T-cell (primary cell): ENCODE data around the gene ABCA7. TPM values are rescaled to one million over a fixed set of nuclear protein-coding genes. Genes with fewer than 3 reads are reported as not detected.
A peak's percentile ranks its signal among the peaks of the same experiment; 100 is the strongest.

Experiments
- ATAC-seq, 4 experiments: fragments of 200-7000 bp in 3 of 4; fragments of 150-1000 bp in 1 of 4; cut with Tn5 transposase; replicated peaks in 1 of 4; 1 replicate in 3 of 4; 2 replicates in 1 of 4; pipeline ENCODE4 v1.10.0; 2021; ENCODE audit warnings: moderate library complexity in 3 of 4, mild to moderate bottlenecking in 2 of 4, moderate number of reproducible peaks in 1 of 4
- CTCF ChIA-PET, 2 donors: fragments of 300-600 bp; sonication (Branson Sonifier 250); formaldehyde crosslinking; loops; one replicate each; lab custom pipeline; 2022; ENCODE audit warnings: antibody characterized with exemption in 2 of 2; lab: Charles Lee
- POLR2A ChIA-PET, 2 donors: fragments of 300-600 bp; sonication (Branson Sonifier 250); formaldehyde crosslinking; loops; one replicate each; lab custom pipeline; 2022; ENCODE audit warnings: antibody characterized with exemption in 2 of 2; lab: Charles Lee
- DNase-seq, 35 experiments: peaks; one replicate each; pipeline versions ENCODE4 v3.0.0 to v3.0.0-alpha.2; 2013 to 2023
- H3K27ac ChIP-seq: one replicate; pipeline ENCODE4 v1.5.1; 2013; ENCODE audit warnings: low read length
- H3K27me3 ChIP-seq, 2 experiments: replicated peaks in 1 of 2; 1 replicate in 1 of 2; 2 replicates in 1 of 2; pipeline versions ENCODE4 v1.6.1 to v1.7.0; 2013; ENCODE audit warnings: low read length in 1 of 2, mixed read lengths in 1 of 2; ENCODE audit not compliant: control insufficient read depth in 2 of 2, insufficient read depth in 2 of 2; ENCODE audit errors: extremely low read depth in 1 of 2
- H3K36me3 ChIP-seq, 2 donors: 1 replicate in 1 of 2; 2 replicates in 1 of 2; pipeline versions ENCODE4 v1.6.1 to v1.7.0; 2013; ENCODE audit warnings: low read length in 1 of 2; ENCODE audit not compliant: control insufficient read depth in 2 of 2, insufficient read depth in 1 of 2; ENCODE audit errors: extremely low read depth in 1 of 2
- H3K4me1 ChIP-seq, 2 experiments: 1 replicate in 1 of 2; 2 replicates in 1 of 2; pipeline versions ENCODE4 v1.6.1 to v1.7.0; 2013; ENCODE audit warnings: low read length in 2 of 2, mixed read lengths in 1 of 2; ENCODE audit not compliant: insufficient read depth in 2 of 2, control insufficient read depth in 1 of 2; ENCODE audit errors: extremely low read depth in 1 of 2
- H3K4me3 ChIP-seq, 2 donors: 1 replicate in 1 of 2; 2 replicates in 1 of 2; pipeline versions ENCODE4 v1.5.1 to v1.7.0; 2013; ENCODE audit warnings: mild to moderate bottlenecking in 2 of 2, low read length in 1 of 2, moderate library complexity in 1 of 2; ENCODE audit not compliant: control insufficient read depth in 1 of 2; ENCODE audit errors: extremely low read depth in 1 of 2
- H3K9me3 ChIP-seq: 2 replicates; pipeline ENCODE4 v1.7.0; 2013
- H3K27ac Mint-ChIP-seq, 2 donors: one replicate each; pipeline ENCODE4 v1.8.0; 2020 to 2021; ENCODE audit warnings: mild to moderate bottlenecking in 2 of 2, mixed read lengths in 2 of 2
- H3K27me3 Mint-ChIP-seq, 2 donors: one replicate each; pipeline ENCODE4 v1.8.0; 2021 to 2022; ENCODE audit warnings: mixed read lengths in 2 of 2
- H3K36me3 Mint-ChIP-seq: one replicate; pipeline ENCODE4 v1.8.0; 2021; ENCODE audit warnings: mixed read lengths
- H3K4me1 Mint-ChIP-seq, 3 donors: one replicate each; pipeline ENCODE4 v1.8.0; 2020 to 2022; ENCODE audit warnings: mixed read lengths in 3 of 3, mild to moderate bottlenecking in 1 of 3
- H3K4me3 Mint-ChIP-seq, 3 donors: one replicate each; pipeline ENCODE4 v1.8.0; 2020 to 2022; ENCODE audit warnings: mild to moderate bottlenecking in 3 of 3, mixed read lengths in 3 of 3, moderate library complexity in 3 of 3
- H3K9me3 Mint-ChIP-seq, 3 donors: one replicate each; pipeline ENCODE4 v1.8.0; 2020 to 2022; ENCODE audit warnings: mixed read lengths in 3 of 3
- WGBS: methylation state at CpG from one replicate; pipeline ENCODE4 v1.1.5; 2013; ENCODE audit warnings: missing lambda C conversion rate; ENCODE audit not compliant: insufficient coverage; 5-methylcytosine and 5-hydroxymethylcytosine counted together
- total RNA-seq, 35 experiments: library from RNA in 6 of 35; stranded (reverse) in 6 of 35; fragments of 120-200 nt in 1 of 35; gene quantifications; one replicate each; pipeline versions ENCODE4 v1.2.1 to v1.2.4 and lab custom pipeline; 2013 to 2026

The ABCA7 gene
- total RNA-seq, 5 donors from 2014 or later (not counting 1 experiment from before 2014, with no cell fraction given): 166 to 217 (median 178) TPM

DNA sequence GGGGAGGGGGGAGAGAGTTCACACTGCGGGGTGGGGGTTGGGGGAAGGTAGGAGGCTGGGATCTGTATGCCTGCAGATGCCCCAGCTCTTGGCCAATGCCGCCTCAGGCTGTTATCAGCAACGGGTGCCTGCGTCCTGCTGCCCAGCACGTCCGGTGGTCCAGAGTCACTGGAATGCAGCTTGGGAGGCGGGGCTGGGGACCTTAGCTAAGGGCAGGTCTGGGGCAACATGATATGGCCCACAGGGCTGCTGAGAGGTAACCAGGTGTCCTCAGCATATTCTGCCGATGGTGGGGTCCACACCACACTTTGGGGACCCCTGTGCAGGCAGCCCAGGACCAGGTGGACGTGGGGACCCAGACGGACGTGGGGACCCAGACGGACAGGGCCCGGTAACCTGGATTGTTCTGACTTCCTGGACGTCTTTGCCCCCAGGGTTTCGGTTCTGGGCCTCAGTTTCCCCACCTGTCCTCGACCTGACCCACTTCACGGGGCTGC is 26.4 kb downstream of the ABCA7 start:
- ChIA-PET CTCF (no interaction called here), POLR2A (interaction anchor here in 1 of 2 donors (0.6 to 2.1 kb wide), 5 partner anchors 9 to 482 kb away, joined by 3 to 17 read pairs (median 4); partner anchors contain the start of gene CIRBP)
- no peak for ATAC-seq
- Mint-ChIP-seq H3K27ac (peak overlapping the region in 1 of 2 donors; percentile 82), H3K4me3 (peak overlapping the region; percentile 70 to 90 (median 77)), H3K36me3 (peaks cover 10% of the 10 kb centered on the region), H3K4me1 (peaks cover 32 to 42% (median 41%) of the 10 kb centered on the region in 3 donors), H3K27me3 (no peaks in the 10 kb centered on the region), H3K9me3 (no peaks in the 10 kb centered on the region)
- peaks cover 5 to 33% of the 10 kb centered on the region in 2 donors for H3K36me3 ChIP-seq
- no peaks in the 10 kb centered on the region for H3K9me3 ChIP-seq
- H3K4me3 ChIP-seq: peak overlapping the region in 1 of 2 donors; percentile 99
- DNase-seq: no peak
- H3K4me1 ChIP-seq: peaks cover 27 to 71% of the 10 kb centered on the region in 2 experiments
- H3K27me3 ChIP-seq: no peaks in the 10 kb centered on the region
- peak overlapping the region; percentile 67 for H3K27ac ChIP-seq
- 60% methylated on average over 16 of the region's 17 CpGs for whole genome bisulfite sequencing

DNA sequence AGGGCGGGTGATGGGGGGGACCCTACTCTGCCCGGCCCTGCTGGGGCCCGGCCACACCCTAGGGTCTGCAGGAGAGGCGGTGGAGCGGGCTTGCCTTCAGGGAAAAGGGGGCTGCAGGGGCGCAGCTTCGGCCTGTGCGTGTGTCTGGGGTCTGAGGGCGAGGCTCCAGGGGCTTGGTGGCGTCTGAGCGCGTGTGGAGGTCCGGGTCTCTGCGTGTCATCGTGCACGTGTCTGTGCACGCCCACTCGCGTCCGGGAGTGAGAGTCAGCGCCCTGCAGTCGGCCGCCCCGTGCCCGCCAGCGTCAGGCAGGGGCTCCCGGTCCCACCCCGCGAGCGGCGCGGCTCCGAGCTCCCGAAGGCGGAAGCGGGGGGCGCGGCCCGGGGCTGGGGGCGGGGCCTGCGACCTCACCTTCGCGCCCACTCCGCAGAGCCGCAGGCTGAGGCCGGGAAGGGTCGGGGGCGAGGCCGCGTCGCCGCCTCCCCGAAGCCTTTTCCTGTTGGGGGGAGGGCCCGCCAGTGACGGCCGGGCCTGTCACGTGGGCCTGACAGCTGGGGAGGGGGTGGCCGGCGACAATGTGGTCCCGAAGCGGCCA is 26.9 kb downstream of the ABCA7 start, which contains the start of gene ARHGAP45:
ARHGAP45 (plus strand) TSS at position 420 of the 593 bp plus-strand sequence. CDS start 239 bp downstream, outside the sequence.
- Histone ChIP-seq H3K4me1 (peaks cover 31 to 76% of the 10 kb centered on the region in 2 experiments), H3K27me3 (no peaks in the 10 kb centered on the region), H3K4me3 (peak within 1 kb of the TSS; percentile 83 to 99), H3K36me3 (peaks cover 10 to 37% of the 10 kb centered on the region in 2 donors), H3K27ac (peak within 1 kb of the TSS; percentile 96), H3K9me3 (no peaks in the 10 kb centered on the region)
- Mint-ChIP-seq H3K4me1 (peaks cover 36 to 45% (median 44%) of the 10 kb centered on the region in 3 donors), H3K9me3 (no peaks in the 10 kb centered on the region), H3K27ac (peak within 1 kb of the TSS; percentile 91 to 95), H3K4me3 (peak within 1 kb of the TSS; percentile 89 to 90 (median 90)), H3K36me3 (peaks cover 14% of the 10 kb centered on the region), H3K27me3 (no peaks in the 10 kb centered on the region)
- POLR2A ChIA-PET: interaction anchor here (0.6 to 2.1 kb wide), 6 partner anchors 9 to 482 kb away, joined by 3 to 17 read pairs (median 4); partner anchors contain the start of gene CIRBP (in 1 of the 2)
- DNase-seq (peak; percentile 62 to 91 (median 78)), ATAC-seq (peak; percentile 59 to 72 (median 66))
- CTCF ChIA-PET: interaction anchor here (0.5 to 1.2 kb wide), 6 partner anchors 9 to 336 kb away, joined by 3 to 16 read pairs (median 4); no protein-coding TSS in a partner anchor
- WGBS: 3% methylated on average over 55 of the region's 61 CpGs

DNA sequence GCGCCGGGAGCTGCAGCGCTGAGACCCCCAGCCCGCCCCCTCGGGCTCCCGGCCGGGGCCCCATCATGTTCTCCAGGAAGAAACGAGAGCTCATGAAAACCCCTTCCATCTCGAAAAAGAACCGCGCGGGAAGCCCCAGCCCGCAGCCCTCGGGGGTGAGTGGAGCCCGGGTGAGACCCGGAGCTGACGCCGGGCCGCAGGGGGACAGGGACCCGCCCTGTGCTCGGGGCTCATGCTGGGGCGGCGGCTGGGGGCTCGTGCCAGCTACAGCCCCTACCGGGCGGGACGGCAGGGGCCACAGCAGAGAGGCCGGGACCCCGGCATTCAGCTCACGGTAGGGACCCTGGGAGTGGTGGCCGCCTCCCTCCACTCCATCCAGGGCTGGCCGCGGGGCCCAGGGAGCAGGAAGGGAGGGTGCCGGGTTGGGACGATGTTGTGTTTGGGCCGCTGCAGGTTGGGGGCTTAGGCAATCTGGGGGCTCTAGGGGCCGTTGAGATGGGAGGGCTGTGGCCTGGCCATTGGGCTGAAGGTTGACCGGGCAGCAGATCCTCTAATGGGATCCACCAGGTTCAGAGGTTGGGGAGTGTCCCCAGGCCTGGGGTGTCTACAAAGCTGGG is 27.5 kb downstream of the ABCA7 start:
- H3K4me1 Mint-ChIP-seq: peaks cover 42 to 51% (median 50%) of the 10 kb centered on the region in 3 donors
- Histone ChIP-seq H3K27me3 (no peaks in the 10 kb centered on the region), H3K36me3 (peaks cover 10 to 39% of the 10 kb centered on the region in 2 donors), H3K27ac (peak overlapping the region; percentile 96), H3K4me1 (peaks cover 31 to 82% of the 10 kb centered on the region in 2 experiments), H3K4me3 (peak overlapping the region; percentile 83 to 99), H3K9me3 (no peaks in the 10 kb centered on the region)
- H3K36me3 Mint-ChIP-seq: peaks cover 17% of the 10 kb centered on the region
- ChIA-PET POLR2A (interaction anchor here (0.5 to 2.1 kb wide), 4 partner anchors 8 to 202 kb away, joined by 3 to 17 read pairs (median 6); partner anchors contain the start of gene CIRBP (in 1 of the 2)), CTCF (interaction anchor here (0.5 to 1.2 kb wide), 6 partner anchors 9 to 335 kb away, joined by 3 to 16 read pairs (median 4); no protein-coding TSS in a partner anchor)
- H3K27me3 Mint-ChIP-seq: no peaks in the 10 kb centered on the region
- DNase-seq (peak in 31 of 35 experiments; percentile 68 to 88 (median 79)), ATAC-seq (peak; percentile 28 to 59 (median 38))
- no peaks in the 10 kb centered on the region for H3K9me3 Mint-ChIP-seq
- H3K4me3 Mint-ChIP-seq: peak overlapping the region; percentile 89 to 90 (median 90)
- H3K27ac Mint-ChIP-seq: peak overlapping the region; percentile 90 to 95
- WGBS: under 1% methylated on average over 27 of the region's 38 CpGs

DNA sequence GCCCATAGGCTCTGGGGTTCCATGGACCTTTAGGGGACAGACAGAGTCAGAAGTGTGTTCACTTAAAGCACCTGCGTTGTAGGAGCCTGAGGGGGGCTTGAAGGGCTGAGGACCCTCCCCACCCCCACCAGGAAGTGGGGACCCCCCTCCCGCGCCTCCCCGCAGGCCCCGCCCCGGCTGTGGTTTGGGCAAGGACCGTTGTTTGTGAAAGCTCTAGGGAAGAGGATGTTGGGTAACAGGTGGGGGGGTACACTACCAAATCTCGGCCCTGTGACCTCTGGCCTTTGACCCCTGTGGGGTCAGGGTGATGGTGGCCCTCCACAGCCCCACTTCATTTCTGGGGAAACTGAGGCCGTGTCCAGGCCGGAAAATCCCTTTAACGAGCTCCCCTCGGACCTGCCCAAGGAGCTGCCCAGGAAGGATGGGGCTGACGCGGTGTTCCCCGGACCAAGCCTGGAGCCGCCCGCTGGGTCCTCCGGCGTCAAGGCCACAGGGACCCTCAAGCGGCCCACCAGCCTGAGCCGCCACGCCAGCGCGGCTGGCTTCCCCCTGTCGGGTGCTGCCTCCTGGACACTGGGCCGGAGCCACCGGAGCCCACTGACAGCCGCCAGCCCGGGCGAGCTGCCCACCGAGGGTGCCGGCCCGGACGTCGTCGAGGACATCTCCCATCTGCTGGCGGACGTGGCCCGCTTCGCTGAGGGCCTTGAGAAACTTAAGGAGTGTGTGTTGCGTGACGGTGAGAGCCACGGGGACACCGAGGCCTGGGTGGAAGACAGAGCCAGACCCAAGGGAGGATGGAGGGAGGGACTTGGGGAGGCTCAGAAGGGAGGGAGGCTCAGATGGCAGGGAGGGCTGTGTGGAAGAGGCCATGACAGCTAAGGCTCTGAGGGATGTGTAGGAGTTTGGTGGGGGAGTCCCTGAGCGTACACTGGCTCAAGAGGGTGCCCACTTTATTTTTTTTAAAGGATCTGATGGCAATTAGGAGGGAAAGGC is 28.4 kb downstream of the ABCA7 start:
- peak; percentile 14 to 41 (median 36) for ATAC-seq
- H3K9me3 ChIP-seq: no peaks in the 10 kb centered on the region
- Mint-ChIP-seq H3K4me1 (peaks cover 50 to 60% (median 58%) of the 10 kb centered on the region in 3 donors), H3K36me3 (peaks cover 19% of the 10 kb centered on the region), H3K27ac (peak overlapping the region; percentile 95 to 96), H3K27me3 (no peaks in the 10 kb centered on the region), H3K4me3 (peak overlapping the region; percentile 89 to 90 (median 90)), H3K9me3 (no peaks in the 10 kb centered on the region)
- peaks cover 10 to 48% of the 10 kb centered on the region in 2 donors for H3K36me3 ChIP-seq
- 1% methylated on average over 38 of the region's 45 CpGs for WGBS
- CTCF ChIA-PET: interaction anchor here in 1 of 2 donors (1.2 kb wide), 1 partner anchor 9 kb away, joined by 3 read pairs; no protein-coding TSS in a partner anchor
- H3K27ac ChIP-seq: peak overlapping the region; percentile 96
- POLR2A ChIA-PET: interaction anchor here (1.1 to 2.1 kb wide), 2 partner anchors 8 to 201 kb away, joined by 3 to 17 read pairs; partner anchors contain the start of gene CIRBP (in 1 of the 2)
- peaks cover 35 to 86% of the 10 kb centered on the region in 2 experiments for H3K4me1 ChIP-seq
- H3K4me3 ChIP-seq: peak overlapping the region; percentile 83 to 99
- H3K27me3 ChIP-seq: no peaks in the 10 kb centered on the region
- DNase-seq: peak; percentile 64 to 91 (median 78)

DNA sequence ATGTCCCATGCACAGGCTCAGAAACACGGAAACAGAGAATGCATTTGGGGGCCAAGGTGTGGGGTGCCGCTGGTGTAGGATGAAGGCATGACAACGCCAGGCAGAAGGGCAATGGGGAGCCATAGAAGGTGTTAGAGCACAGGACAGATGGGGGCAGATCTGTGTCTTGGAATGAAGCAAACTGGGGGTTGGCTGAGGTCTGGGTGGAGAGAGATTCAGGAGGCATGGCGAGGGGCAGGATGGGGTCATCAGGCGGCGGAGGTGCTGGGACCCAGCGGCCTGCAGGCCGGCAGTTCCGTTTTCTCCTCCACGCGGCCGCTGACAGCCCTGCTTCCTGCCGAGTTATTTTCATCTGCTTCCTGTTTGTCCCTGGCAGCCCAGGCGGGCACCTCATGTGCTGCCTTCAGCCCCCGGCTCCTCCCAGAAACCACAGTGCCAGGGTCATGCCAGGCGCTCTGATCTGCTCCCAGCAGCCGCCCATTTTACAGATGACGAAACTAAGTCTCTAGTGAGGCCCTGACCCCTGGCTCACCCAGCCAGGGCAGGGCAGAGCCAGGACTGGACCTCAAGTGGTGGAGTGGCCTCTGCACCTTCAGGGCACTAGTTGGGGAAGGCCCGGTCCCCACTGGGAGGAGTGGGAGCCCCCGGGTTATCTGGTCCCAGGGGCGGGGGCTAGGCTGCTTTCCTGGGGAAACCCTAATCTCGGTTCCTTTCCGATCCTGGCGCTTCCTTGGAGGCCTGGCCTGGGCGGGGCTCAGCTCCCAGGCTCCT is 29.3 kb downstream of the ABCA7 start:
- 0% methylated on average over 23 of the region's 25 CpGs for WGBS
- Mint-ChIP-seq H3K4me1 (peaks cover 55 to 66% (median 64%) of the 10 kb centered on the region in 3 donors), H3K36me3 (peaks cover 19% of the 10 kb centered on the region), H3K9me3 (no peaks in the 10 kb centered on the region), H3K4me3 (peak overlapping the region; percentile 89 to 90 (median 90)), H3K27me3 (no peaks in the 10 kb centered on the region), H3K27ac (peak overlapping the region; percentile 95 to 96)
- ATAC-seq: peak; percentile 28 to 48 (median 40)
- Histone ChIP-seq H3K4me3 (peak overlapping the region; percentile 83 to 99), H3K9me3 (no peaks in the 10 kb centered on the region), H3K4me1 (peaks cover 44 to 86% of the 10 kb centered on the region in 2 experiments), H3K27me3 (no peaks in the 10 kb centered on the region), H3K27ac (peak overlapping the region; percentile 96), H3K36me3 (peaks cover 10 to 56% of the 10 kb centered on the region in 2 donors)
- CTCF ChIA-PET: no interaction called here
- POLR2A ChIA-PET: interaction anchor here in 1 of 2 donors (0.6 kb wide), 1 partner anchor 34 kb away, joined by 4 read pairs; no protein-coding TSS in a partner anchor
- DNase-seq: peak; percentile 62 to 83 (median 73)
